K562 (cell line): ENCODE results near the gene HS3ST5. TPM values are rescaled to one million over a fixed set of nuclear protein-coding genes. Genes with fewer than 3 reads are reported as not detected.

Source experiments
- ATAC-seq: fragments of 200-7000 bp; cut with Tn5 transposase; 3 replicates; pipeline ENCODE4 v1.9.1; 2020; ENCODE audit warnings: moderate library complexity
- BruUV-seq: library from RNA; stranded (reverse); fragments of 400-500 nt; replicated peaks from 2 replicates; lab custom pipeline; 2021; lab: Mats Ljungman, UMichigan
- CTCF ChIA-PET: fragments of 300-600 bp; formaldehyde crosslinking; extraction: SDS; loops from one replicate; lab custom pipeline; 2021; ENCODE audit warnings: low intra/inter-chr PET ratio; lab: Yijun Ruan, JAX
- POLR2A ChIA-PET: fragments of 300-600, 350-650 bp; sonication (Branson Sonifier 250); formaldehyde crosslinking; extraction: SDS; loops from one replicate; lab custom pipeline; 2021; ENCODE audit warnings: antibody characterized with exemption, inconsistent platforms; lab: Yijun Ruan, JAX
- DNase-seq, 4 experiments: peaks; one replicate each; pipeline versions ENCODE4 v3.0.0 to v3.0.0-alpha.2; 2011 to 2018; ENCODE audit warnings: low spot score in 3 of 4, mixed read lengths in 3 of 4; ENCODE audit errors: extremely low read depth in 1 of 4
- FAIRE-seq: peaks from 2 replicates; lab custom pipeline; 2011; peaks lifted over from hg19 to GRCh38; lab: Jason Lieb, UNC
- H2AFZ ChIP-seq: 2 replicates; pipeline ENCODE4 v1.6.0; 2011; ENCODE audit warnings: low read depth, low read length, control low read depth, inconsistent platforms
- H3K27ac ChIP-seq: fragments of 200-600 bp; 3 replicates; pipeline ENCODE4 v1.8.0; 2011; ENCODE audit warnings: low read depth, mild to moderate bottlenecking, control low read depth, inconsistent platforms, low read length, moderate library complexity, mixed read lengths; ENCODE audit errors: extremely low read depth
- H3K27me3 ChIP-seq, 2 experiments: fragments of 300-600 bp in 1 of 2; 2 replicates in 1 of 2; 3 replicates in 1 of 2; pipeline versions ENCODE4 v1.6.0 to v1.8.0; 2011; ENCODE audit warnings: inconsistent platforms in 2 of 2, low read length in 2 of 2, mild to moderate bottlenecking in 1 of 2, mixed read lengths in 1 of 2, moderate library complexity in 1 of 2; ENCODE audit not compliant: control insufficient read depth in 2 of 2, insufficient read depth in 2 of 2
- H3K36me3 ChIP-seq: fragments of 300-600 bp; 3 replicates; pipeline ENCODE4 v1.8.0; 2011; ENCODE audit warnings: mild to moderate bottlenecking, low read length, inconsistent platforms; ENCODE audit not compliant: control insufficient read depth, insufficient read depth
- H3K4me1 ChIP-seq, 2 experiments: fragments of 200-600 bp in 1 of 2; replicated peaks in 1 of 2; 2 replicates in 1 of 2; 3 replicates in 1 of 2; pipeline versions ENCODE4 v1.5.1 to v1.8.0; 2011; ENCODE audit warnings: inconsistent platforms in 2 of 2, low read length in 2 of 2, mild to moderate bottlenecking in 1 of 2, mixed read lengths in 1 of 2, moderate library complexity in 1 of 2; ENCODE audit not compliant: control insufficient read depth in 2 of 2, insufficient read depth in 2 of 2
- H3K4me2 ChIP-seq: 2 replicates; pipeline ENCODE4 v1.6.1; 2011; ENCODE audit warnings: low read length, control low read depth, inconsistent platforms, mixed read lengths; ENCODE audit not compliant: insufficient read depth
- H3K4me3 ChIP-seq: fragments of 200-600 bp; sonication (generic), shearing (Covaris generic); 2 replicates; pipeline ENCODE4 v1.5.1; 2016; ENCODE audit warnings: control low read depth, inconsistent platforms
- H3K79me2 ChIP-seq: fragments of 200-600 bp; 3 replicates; pipeline ENCODE4 v1.8.0; 2011; ENCODE audit warnings: low read length, inconsistent platforms; ENCODE audit not compliant: control insufficient read depth, insufficient read depth
- H3K9ac ChIP-seq, 2 experiments: 2 replicates each; pipeline versions ENCODE4 v1.6.0 to v1.6.1; 2011; ENCODE audit warnings: low read depth in 2 of 2, low read length in 2 of 2, control low read depth in 1 of 2, inconsistent platforms in 1 of 2, mild to moderate bottlenecking in 1 of 2, mixed read lengths in 1 of 2; ENCODE audit not compliant: insufficient read depth in 1 of 2
- H3K9me1 ChIP-seq: one replicate; pipeline ENCODE4 v1.6.0; 2011; ENCODE audit warnings: inconsistent platforms, mild to moderate bottlenecking, low read length, moderate library complexity; ENCODE audit not compliant: control insufficient read depth, insufficient read depth
- H3K9me3 ChIP-seq: replicated peaks from 2 replicates; pipeline ENCODE4 v1.5.1; 2011; ENCODE audit warnings: low read depth, low read length, inconsistent platforms; ENCODE audit not compliant: control insufficient read depth, insufficient read depth
- H4K20me1 ChIP-seq: replicated peaks from 2 replicates; pipeline ENCODE4 v1.6.1; 2011; ENCODE audit warnings: low read length, inconsistent platforms, mixed read lengths; ENCODE audit not compliant: control insufficient read depth, insufficient read depth
- SRSF3 ChIP-seq: fragments of 200-400 bp; formaldehyde crosslinking; IDR thresholded peaks from 2 replicates; pipeline ENCODE4 v1.6.1; 2016; ENCODE audit warnings: mild to moderate bottlenecking, low read length, moderate library complexity; ENCODE audit not compliant: insufficient read depth
- TARDBP ChIP-seq: fragments of 450-650 bp; IDR thresholded peaks from 2 replicates; pipeline ENCODE4 v1.6.1; 2016
- WGBS: fragments of 100-300 bp; shearing (Covaris generic); methylation state at CpG from one replicate; pipeline ENCODE4 v1.1.6; 2016; ENCODE audit warnings: low coverage, mixed read lengths; ENCODE audit not compliant: insufficient coverage; ENCODE audit errors: missing lambda C conversion rate; 5-methylcytosine and 5-hydroxymethylcytosine counted together
- in situ Hi-C: fragments of 300-500 bp; cut with MboI; formaldehyde crosslinking; loops from 4 replicates; pipeline ENCODE4 v1.15.0; 2018; ENCODE audit warnings: inconsistent platforms, mixed read lengths
- intact Hi-C: fragments of 100-400 bp; cut with micrococcal nuclease; formaldehyde crosslinking; loops from 2 replicates; pipeline ENCODE4 v1.14.2; 2022
- polyA plus RNA-seq, 8 experiments: library from polyadenylated mRNA; depleted of rRNA in 4 of 8; stranded (reverse) in 5 of 8; unstranded in 3 of 8; fragments of >200 nt; fragmentation: Nextera tagmentation in 2 of 8; fragmentation: Illumina TruSeq in 1 of 8; extraction: Ambion mirVana in 2 of 8; extraction: Trizol in 1 of 8; gene quantifications; 2 replicates each; pipeline versions ENCODE4 v1.2.1 to v1.2.3, GENCODE V29; 2011 to 2014; ENCODE audit warnings: inconsistent platforms in 1 of 8, missing spikeins in 1 of 8
- total RNA-seq, 7 experiments: library from RNA; depleted of rRNA in 6 of 7; stranded (reverse); fragments of >200 nt in 6 of 7; fragmentation: Illumina TruSeq in 2 of 7; extraction: Trizol in 2 of 7; gene quantifications; 2 replicates each; pipeline versions ENCODE4 v1.2.1 to v1.2.3, GENCODE V29; 2011 to 2021; ENCODE audit warnings: low replicate concordance in 1 of 7
- TF ChIP-seq, protein P1 (sequence below), 2 experiments: fragments of 450-650 bp in 1 of 2; sonication (generic) in 1 of 2; formaldehyde crosslinking in 1 of 2; IDR thresholded peaks; 2 replicates each; pipeline versions ENCODE4 v1.7.1 to v1.9.0; 2016 to 2022; ENCODE audit warnings: inconsistent platforms in 1 of 2, mild to moderate bottlenecking in 1 of 2, missing genetic modification reagents in 1 of 2

The HS3ST5 gene
- total and polyA plus RNA-seq, 9 of the 15 experiments (the other 6 are each of a cell fraction or from before 2014, with no cell fraction given) = not detected

DNA sequence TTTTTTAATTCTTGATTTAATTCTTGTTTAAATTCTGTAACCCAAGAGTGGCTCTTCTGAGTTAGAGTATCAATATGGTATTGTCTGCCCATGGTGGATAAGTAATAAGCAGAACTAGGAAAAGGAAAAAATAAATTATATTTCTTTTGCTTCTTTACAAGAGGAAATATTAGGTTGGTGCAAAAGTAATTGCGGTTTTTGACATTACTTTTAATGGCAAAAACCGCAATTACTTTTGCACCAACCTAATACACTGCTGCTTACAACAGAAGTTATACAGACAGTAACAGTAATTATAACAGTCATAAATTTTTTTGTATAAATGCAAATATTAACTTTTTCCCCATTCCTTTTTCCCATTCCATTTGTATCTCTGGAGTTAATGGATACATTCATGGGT lies 65.6 kb downstream of the HS3ST5 start:
- no TSS peak for BruUV-seq
- Histone ChIP-seq H3K27ac (no peak overlapping the region), H3K4me2 (no peak overlapping the region), H2AFZ (no peak overlapping the region), H3K9me3 (no peaks in the 10 kb centered on the region), H3K4me3 (no peak overlapping the region), H4K20me1 (no peaks in the 10 kb centered on the region), H3K36me3 (no peaks in the 10 kb centered on the region), H3K27me3 (no peaks in the 10 kb centered on the region), H3K9me1 (no peaks in the 10 kb centered on the region), H3K9ac (no peak overlapping the region), H3K4me1 (no peaks in the 10 kb centered on the region), H3K79me2 (no peaks in the 10 kb centered on the region)
- WGBS = 0% methylated on average over 2 of the region's 2 CpGs
- TF ChIP-seq, protein P1, sequence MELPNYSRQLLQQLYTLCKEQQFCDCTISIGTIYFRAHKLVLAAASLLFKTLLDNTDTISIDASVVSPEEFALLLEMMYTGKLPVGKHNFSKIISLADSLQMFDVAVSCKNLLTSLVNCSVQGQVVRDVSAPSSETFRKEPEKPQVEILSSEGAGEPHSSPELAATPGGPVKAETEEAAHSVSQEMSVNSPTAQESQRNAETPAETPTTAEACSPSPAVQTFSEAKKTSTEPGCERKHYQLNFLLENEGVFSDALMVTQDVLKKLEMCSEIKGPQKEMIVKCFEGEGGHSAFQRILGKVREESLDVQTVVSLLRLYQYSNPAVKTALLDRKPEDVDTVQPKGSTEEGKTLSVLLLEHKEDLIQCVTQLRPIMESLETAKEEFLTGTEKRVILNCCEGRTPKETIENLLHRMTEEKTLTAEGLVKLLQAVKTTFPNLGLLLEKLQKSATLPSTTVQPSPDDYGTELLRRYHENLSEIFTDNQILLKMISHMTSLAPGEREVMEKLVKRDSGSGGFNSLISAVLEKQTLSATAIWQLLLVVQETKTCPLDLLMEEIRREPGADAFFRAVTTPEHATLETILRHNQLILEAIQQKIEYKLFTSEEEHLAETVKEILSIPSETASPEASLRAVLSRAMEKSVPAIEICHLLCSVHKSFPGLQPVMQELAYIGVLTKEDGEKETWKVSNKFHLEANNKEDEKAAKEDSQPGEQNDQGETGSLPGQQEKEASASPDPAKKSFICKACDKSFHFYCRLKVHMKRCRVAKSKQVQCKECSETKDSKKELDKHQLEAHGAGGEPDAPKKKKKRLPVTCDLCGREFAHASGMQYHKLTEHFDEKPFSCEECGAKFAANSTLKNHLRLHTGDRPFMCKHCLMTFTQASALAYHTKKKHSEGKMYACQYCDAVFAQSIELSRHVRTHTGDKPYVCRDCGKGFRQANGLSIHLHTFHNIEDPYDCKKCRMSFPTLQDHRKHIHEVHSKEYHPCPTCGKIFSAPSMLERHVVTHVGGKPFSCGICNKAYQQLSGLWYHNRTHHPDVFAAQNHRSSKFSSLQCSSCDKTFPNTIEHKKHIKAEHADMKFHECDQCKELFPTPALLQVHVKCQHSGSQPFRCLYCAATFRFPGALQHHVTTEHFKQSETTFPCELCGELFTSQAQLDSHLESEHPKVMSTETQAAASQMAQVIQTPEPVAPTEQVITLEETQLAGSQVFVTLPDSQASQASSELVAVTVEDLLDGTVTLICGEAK (IDR thresholded peaks at IDR 0.05) = peak; percentile 55; the same call in 1 of the 2 replicates
- TF ChIP-seq, protein P1 (CRISPR knock-in tag; IDR thresholded peaks at IDR 0.05) = no peak
- no peak for TF ChIP-seq SRSF3
- no peak for TF ChIP-seq TARDBP
- ChIA-PET CTCF (no interaction called here), POLR2A (interaction anchor here (1.0 kb wide), 1 partner anchor 49 kb away, joined by 3 read pairs; no protein-coding TSS in a partner anchor)
- FAIRE-seq (no peak), DNase-seq (no peak), ATAC-seq (no peak)
- intact Hi-C loops = no loop called here
- in situ Hi-C loops = no loop called here
